K562 (cell line): ENCODE results near the gene FAM78B. TPM values are rescaled to one million over a fixed set of nuclear protein-coding genes. Genes with fewer than 3 reads are reported as not detected.

Experiments
- ATAC-seq: fragments of 200-7000 bp; cut with Tn5 transposase; 3 replicates; pipeline ENCODE4 v1.9.1; 2020; ENCODE audit warnings: moderate library complexity
- BruUV-seq: library from RNA; stranded (reverse); fragments of 400-500 nt; replicated peaks from 2 replicates; lab custom pipeline; 2021; lab: Mats Ljungman, UMichigan
- CTCF ChIA-PET: fragments of 300-600 bp; formaldehyde crosslinking; extraction: SDS; loops from one replicate; lab custom pipeline; 2021; ENCODE audit warnings: low intra/inter-chr PET ratio; lab: Yijun Ruan, JAX
- POLR2A ChIA-PET: fragments of 300-600, 350-650 bp; sonication (Branson Sonifier 250); formaldehyde crosslinking; extraction: SDS; loops from one replicate; lab custom pipeline; 2021; ENCODE audit warnings: antibody characterized with exemption, inconsistent platforms; lab: Yijun Ruan, JAX
- DNase-seq, 4 experiments: peaks; one replicate each; pipeline versions ENCODE4 v3.0.0 to v3.0.0-alpha.2; 2011 to 2018; ENCODE audit warnings: low spot score in 3 of 4, mixed read lengths in 3 of 4; ENCODE audit errors: extremely low read depth in 1 of 4
- FAIRE-seq: peaks from 2 replicates; lab custom pipeline; 2011; peaks lifted over from hg19 to GRCh38; lab: Jason Lieb, UNC
- H2AFZ ChIP-seq: 2 replicates; pipeline ENCODE4 v1.6.0; 2011; ENCODE audit warnings: low read depth, low read length, control low read depth, inconsistent platforms
- H3K27ac ChIP-seq: fragments of 200-600 bp; 3 replicates; pipeline ENCODE4 v1.8.0; 2011; ENCODE audit warnings: low read depth, mild to moderate bottlenecking, control low read depth, inconsistent platforms, low read length, moderate library complexity, mixed read lengths; ENCODE audit errors: extremely low read depth
- H3K27me3 ChIP-seq, 2 experiments: fragments of 300-600 bp in 1 of 2; 2 replicates in 1 of 2; 3 replicates in 1 of 2; pipeline versions ENCODE4 v1.6.0 to v1.8.0; 2011; ENCODE audit warnings: inconsistent platforms in 2 of 2, low read length in 2 of 2, mild to moderate bottlenecking in 1 of 2, mixed read lengths in 1 of 2, moderate library complexity in 1 of 2; ENCODE audit not compliant: control insufficient read depth in 2 of 2, insufficient read depth in 2 of 2
- H3K36me3 ChIP-seq: fragments of 300-600 bp; 3 replicates; pipeline ENCODE4 v1.8.0; 2011; ENCODE audit warnings: mild to moderate bottlenecking, low read length, inconsistent platforms; ENCODE audit not compliant: control insufficient read depth, insufficient read depth
- H3K4me1 ChIP-seq, 2 experiments: fragments of 200-600 bp in 1 of 2; replicated peaks in 1 of 2; 2 replicates in 1 of 2; 3 replicates in 1 of 2; pipeline versions ENCODE4 v1.5.1 to v1.8.0; 2011; ENCODE audit warnings: inconsistent platforms in 2 of 2, low read length in 2 of 2, mild to moderate bottlenecking in 1 of 2, mixed read lengths in 1 of 2, moderate library complexity in 1 of 2; ENCODE audit not compliant: control insufficient read depth in 2 of 2, insufficient read depth in 2 of 2
- H3K4me2 ChIP-seq: 2 replicates; pipeline ENCODE4 v1.6.1; 2011; ENCODE audit warnings: low read length, control low read depth, inconsistent platforms, mixed read lengths; ENCODE audit not compliant: insufficient read depth
- H3K4me3 ChIP-seq: fragments of 200-600 bp; sonication (generic), shearing (Covaris generic); 2 replicates; pipeline ENCODE4 v1.5.1; 2016; ENCODE audit warnings: control low read depth, inconsistent platforms
- H3K79me2 ChIP-seq: fragments of 200-600 bp; 3 replicates; pipeline ENCODE4 v1.8.0; 2011; ENCODE audit warnings: low read length, inconsistent platforms; ENCODE audit not compliant: control insufficient read depth, insufficient read depth
- H3K9ac ChIP-seq, 2 experiments: 2 replicates each; pipeline versions ENCODE4 v1.6.0 to v1.6.1; 2011; ENCODE audit warnings: low read depth in 2 of 2, low read length in 2 of 2, control low read depth in 1 of 2, inconsistent platforms in 1 of 2, mild to moderate bottlenecking in 1 of 2, mixed read lengths in 1 of 2; ENCODE audit not compliant: insufficient read depth in 1 of 2
- H3K9me1 ChIP-seq: one replicate; pipeline ENCODE4 v1.6.0; 2011; ENCODE audit warnings: inconsistent platforms, mild to moderate bottlenecking, low read length, moderate library complexity; ENCODE audit not compliant: control insufficient read depth, insufficient read depth
- H3K9me3 ChIP-seq: replicated peaks from 2 replicates; pipeline ENCODE4 v1.5.1; 2011; ENCODE audit warnings: low read depth, low read length, inconsistent platforms; ENCODE audit not compliant: control insufficient read depth, insufficient read depth
- H4K20me1 ChIP-seq: replicated peaks from 2 replicates; pipeline ENCODE4 v1.6.1; 2011; ENCODE audit warnings: low read length, inconsistent platforms, mixed read lengths; ENCODE audit not compliant: control insufficient read depth, insufficient read depth
- BCOR ChIP-seq: fragments of 450-650 bp; IDR thresholded peaks from 2 replicates; pipeline ENCODE4 v1.6.1; 2016
- CREB3 ChIP-seq: fragments of 450-650 bp; conservative IDR thresholded peaks from 2 replicates; pipeline ENCODE4 v1.6.1; 2016; ENCODE audit warnings: missing genetic modification characterization, low read depth, mild to moderate bottlenecking, missing compliant biosample characterization, moderate library complexity
- ELK1 ChIP-seq: sonication (generic); formaldehyde crosslinking; IDR thresholded peaks from 2 replicates; pipeline ENCODE4 v1.8.1; 2022; ENCODE audit warnings: missing genetic modification reagents
- FIP1L1 ChIP-seq: fragments of 200-400 bp; formaldehyde crosslinking; IDR thresholded peaks from 2 replicates; pipeline ENCODE4 v1.6.1; 2018; ENCODE audit warnings: mild to moderate bottlenecking, low read depth, low read length; ENCODE audit not compliant: poor library complexity, severe bottlenecking
- GTF3C2 ChIP-seq: IDR thresholded peaks from 3 replicates; pipeline ENCODE4 v1.6.1; 2011; ENCODE audit warnings: borderline replicate concordance, mild to moderate bottlenecking, moderate library complexity; ENCODE audit not compliant: insufficient read length; ENCODE audit errors: extremely low read depth
- MTA3 ChIP-seq: fragments of 450-650 bp; formaldehyde crosslinking; IDR thresholded peaks from 2 replicates; pipeline ENCODE4 v1.6.1; 2017; ENCODE audit warnings: mild to moderate bottlenecking, borderline replicate concordance
- NFIC ChIP-seq: fragments of 450-650 bp; IDR thresholded peaks from 2 replicates; pipeline ENCODE4 v1.6.1; 2017; ENCODE audit warnings: mild to moderate bottlenecking, inconsistent platforms
- STAT6 ChIP-seq: sonication (generic); formaldehyde crosslinking; IDR thresholded peaks from 2 replicates; pipeline ENCODE4 v1.8.1; 2023; ENCODE audit warnings: mild to moderate bottlenecking, missing genetic modification reagents
- TCF3 ChIP-seq: sonication (generic); formaldehyde crosslinking; IDR thresholded peaks from 2 replicates; pipeline ENCODE4 v1.4.0; 2020; ENCODE audit warnings: mild to moderate bottlenecking, missing genetic modification reagents
- U2AF1 ChIP-seq: fragments of 200-400 bp; formaldehyde crosslinking; optimal IDR thresholded peaks from 2 replicates; pipeline ENCODE3; 2017; ENCODE audit warnings: mild to moderate bottlenecking, low read depth, low read length, moderate library complexity
- ZKSCAN3 ChIP-seq: fragments of 250-450 bp; sonication (Bioruptor Pico); IDR thresholded peaks from 2 replicates; pipeline ENCODE4 v1.4.0; 2020
- ZNF124 ChIP-seq: sonication (generic); formaldehyde crosslinking; IDR thresholded peaks from 2 replicates; pipeline ENCODE4 v1.8.1; 2022; ENCODE audit warnings: missing genetic modification reagents
- ZNF507 ChIP-seq: conservative IDR thresholded peaks from 2 replicates; pipeline ENCODE4 v1.6.1; 2017; ENCODE audit warnings: missing genetic modification characterization, missing compliant biosample characterization
- ZNF699 ChIP-seq: fragments of 250-450 bp; sonication (Bioruptor Pico); IDR thresholded peaks from 2 replicates; pipeline ENCODE4 v1.8.0; 2021; ENCODE audit warnings: mild to moderate bottlenecking, moderate library complexity; ENCODE audit not compliant: insufficient replicate concordance
- WGBS: fragments of 100-300 bp; shearing (Covaris generic); methylation state at CpG from one replicate; pipeline ENCODE4 v1.1.6; 2016; ENCODE audit warnings: low coverage, mixed read lengths; ENCODE audit not compliant: insufficient coverage; ENCODE audit errors: missing lambda C conversion rate; 5-methylcytosine and 5-hydroxymethylcytosine counted together
- in situ Hi-C: fragments of 300-500 bp; cut with MboI; formaldehyde crosslinking; loops from 4 replicates; pipeline ENCODE4 v1.15.0; 2018; ENCODE audit warnings: inconsistent platforms, mixed read lengths
- intact Hi-C: fragments of 100-400 bp; cut with micrococcal nuclease; formaldehyde crosslinking; loops from 2 replicates; pipeline ENCODE4 v1.14.2; 2022
- polyA plus RNA-seq, 8 experiments: library from polyadenylated mRNA; depleted of rRNA in 4 of 8; stranded (reverse) in 5 of 8; unstranded in 3 of 8; fragments of >200 nt; fragmentation: Nextera tagmentation in 2 of 8; fragmentation: Illumina TruSeq in 1 of 8; extraction: Ambion mirVana in 2 of 8; extraction: Trizol in 1 of 8; gene quantifications; 2 replicates each; pipeline versions ENCODE4 v1.2.1 to v1.2.3, GENCODE V29; 2011 to 2014; ENCODE audit warnings: inconsistent platforms in 1 of 8, missing spikeins in 1 of 8
- total RNA-seq, 7 experiments: library from RNA; depleted of rRNA in 6 of 7; stranded (reverse); fragments of >200 nt in 6 of 7; fragmentation: Illumina TruSeq in 2 of 7; extraction: Trizol in 2 of 7; gene quantifications; 2 replicates each; pipeline versions ENCODE4 v1.2.1 to v1.2.3, GENCODE V29; 2011 to 2021; ENCODE audit warnings: low replicate concordance in 1 of 7

FAM78B gene
- total and polyA plus RNA-seq, 9 of the 15 experiments (the other 6 are each of a cell fraction or from before 2014, with no cell fraction given), result 0.04 to 0.43 (median 0.29) TPM; not detected in 1

- Histone ChIP-seq H3K9me1 (no peaks in the 10 kb centered on the region), H3K27ac (no peak overlapping the region), H3K4me3 (no peak overlapping the region), H3K4me2 (no peak overlapping the region), H3K79me2 (no peaks in the 10 kb centered on the region), H3K27me3 (peaks cover 0 to 4% of the 10 kb centered on the region in 2 experiments; a peak in 2 of 5 replicates), H3K9me3 (no peaks in the 10 kb centered on the region), H3K4me1 (no peaks in the 10 kb centered on the region), H4K20me1 (peaks cover 6% of the 10 kb centered on the region; the same call in 1 of the 2 replicates), H2AFZ (no peak overlapping the region), H3K9ac (no peak overlapping the region), H3K36me3 (no peaks in the 10 kb centered on the region)
- 0% methylated on average over 4 of the region's 4 CpGs for WGBS
- FAIRE-seq, result no peak
- in situ Hi-C loops (no loop called here), intact Hi-C loops (no loop called here)
- BruUV-seq, result no TSS peak
- POLR2A ChIA-PET, result interaction anchor here (0.7 kb wide), 1 partner anchor 698 kb away, joined by 3 read pairs; no protein-coding TSS in a partner anchor
- CTCF ChIA-PET, result no interaction called here
- no peak for TF ChIP-seq MTA3
- TF ChIP-seq CREB3 (tag), result no peak
- no peak for TF ChIP-seq GTF3C2
- no peak for TF ChIP-seq ELK1 (CRISPR knock-in tag)
- no peak for TF ChIP-seq STAT6 (CRISPR knock-in tag)
- no peak for TF ChIP-seq NFIC
- TF ChIP-seq U2AF1, result no peak
- TF ChIP-seq ZNF507 (tag), result no peak
- no peak for TF ChIP-seq TCF3 (CRISPR knock-in tag)
- TF ChIP-seq ZNF124 (CRISPR knock-in tag), result no peak
- TF ChIP-seq ZNF699 (CRISPR knock-in tag), result no peak
- TF ChIP-seq BCOR, result no peak
- no peak for TF ChIP-seq ZKSCAN3 (CRISPR knock-in tag)
- TF ChIP-seq FIP1L1, result no peak
- DNase-seq, result no peak
- no peak for ATAC-seq
Observed at GRCh38 chr1:166088572-166088955, 78.2 kb downstream of the FAM78B start.
